Vagina (tissue), 2 donors: ENCODE measurements around the gene RCOR3. TPM values are rescaled to one million over a fixed set of nuclear protein-coding genes. Genes with fewer than 3 reads are reported as not detected.
"Not testable (repeated sequence)": the region's sequence is repeated elsewhere in the genome, so short reads cannot be mapped to it uniquely, and the experiment has no call there.

ENCODE experiments used
- DNase-seq, 2 donors: peaks; one replicate each; pipeline ENCODE4 v3.0.0-alpha.2; 2017; ENCODE audit errors: extremely low spot score in 2 of 2
- H3K27ac ChIP-seq: fragments of 200-600 bp; sonication (generic); one replicate; pipeline ENCODE4 v1.5.1; 2019
- H3K27me3 ChIP-seq: fragments of 200-600 bp; sonication (generic); one replicate; pipeline ENCODE4 v1.5.1; 2019
- H3K36me3 ChIP-seq, 2 donors: fragments of 200-600 bp; sonication (generic); one replicate each; pipeline ENCODE4 v1.5.1; 2017 to 2019
- H3K4me1 ChIP-seq: fragments of 200-600 bp; sonication (generic); one replicate; pipeline ENCODE4 v1.5.1; 2019
- H3K4me3 ChIP-seq, 2 donors: fragments of 200-600 bp; sonication (generic); 1 replicate in 1 of 2; 2 replicates in 1 of 2; pipeline ENCODE4 v1.5.1; 2016 to 2019
- H3K9me3 ChIP-seq: fragments of 200-600 bp; sonication (generic); one replicate; pipeline ENCODE4 v1.5.1; 2019
- CTCF ChIP-seq, 3 experiments: fragments of 450-650 bp in 2 of 3; fragments of 200-600 bp in 1 of 3; sonication (generic) in 1 of 3; IDR thresholded peaks; one replicate each; pipeline ENCODE4 v1.5.1; 2017 to 2019; ENCODE audit warnings: antibody characterized with exemption in 3 of 3, mild to moderate bottlenecking in 2 of 3, moderate library complexity in 2 of 3
- POLR2A ChIP-seq, 2 donors: fragments of 450-650 bp; IDR thresholded peaks; one replicate each; pipeline ENCODE4 v1.6.1; 2017; ENCODE audit warnings: antibody characterized with exemption in 2 of 2, mild to moderate bottlenecking in 2 of 2, moderate library complexity in 2 of 2
- POLR2AphosphoS5 ChIP-seq, 2 donors: sonication (generic); formaldehyde crosslinking; IDR thresholded peaks; one replicate each; pipeline ENCODE4 v1.9.0; 2017; ENCODE audit warnings: antibody characterized with exemption in 2 of 2, mild to moderate bottlenecking in 2 of 2, low read depth in 1 of 2; ENCODE audit not compliant: insufficient read depth in 1 of 2
- intact Hi-C: fragments of 100-400 bp; cut with DNase I; formaldehyde crosslinking; loops from one replicate; pipeline ENCODE4 v1.15.1; 2023
- total RNA-seq: library from RNA; depleted of rRNA; stranded (reverse); fragments of >200 nt; gene quantifications from one replicate; pipeline ENCODE4 v1.2.3, GENCODE V29; 2016

Gene RCOR3
- total RNA-seq, 1 donor from 2014 or later = 58.4 TPM

- Histone ChIP-seq H3K27me3 (no peaks in the 10 kb centered on the region), H3K27ac (no peak overlapping the region), H3K9me3 (no peaks in the 10 kb centered on the region), H3K4me1 (no peaks in the 10 kb centered on the region), H3K4me3 (no peak overlapping the region), H3K36me3 (no peaks in the 10 kb centered on the region)
- intact Hi-C loops = no loop called here
- DNase-seq = no peak
- no peak for TF ChIP-seq POLR2AphosphoS5 (IDR thresholded peaks at IDR 0.05; ENCODE audit: insufficient read depth in 1 of 2, low read depth in 1 of 2)
- TF ChIP-seq CTCF (IDR thresholded peaks at IDR 0.05) = no peak
- no peak for TF ChIP-seq POLR2A (IDR thresholded peaks at IDR 0.05)
Observed at GRCh38 chr1:211237579-211237978, 21.6 kb upstream of the RCOR3 start.

- H3K27ac ChIP-seq, H3K27me3 ChIP-seq, H3K4me3 ChIP-seq, DNase-seq, H3K4me1 ChIP-seq, intact Hi-C loops, H3K36me3 ChIP-seq, H3K9me3 ChIP-seq: not testable (repeated sequence)
Observed at GRCh38 chr1:211240567-211240966, 18.6 kb upstream of the RCOR3 start.

GRCh38 chr1:211241071-211241470, 18.1 kb upstream of the RCOR3 start:
- H3K9me3 ChIP-seq = no peaks in the 10 kb centered on the region
- intact Hi-C loops = no loop called here
- H3K36me3 ChIP-seq = no peaks in the 10 kb centered on the region
- no peaks in the 10 kb centered on the region for H3K27me3 ChIP-seq
- no peak for TF ChIP-seq POLR2AphosphoS5 (IDR thresholded peaks at IDR 0.05; ENCODE audit: insufficient read depth in 1 of 2, low read depth in 1 of 2)
- no peak for TF ChIP-seq POLR2A (IDR thresholded peaks at IDR 0.05)
- TF ChIP-seq CTCF (IDR thresholded peaks at IDR 0.05) = no peak
- H3K4me1 ChIP-seq = no peaks in the 10 kb centered on the region
- no peak for DNase-seq
- H3K27ac ChIP-seq = no peak overlapping the region
- H3K4me3 ChIP-seq = no peak overlapping the region

- H3K4me3 ChIP-seq, H3K9me3 ChIP-seq, H3K4me1 ChIP-seq, H3K27ac ChIP-seq, DNase-seq, H3K27me3 ChIP-seq, intact Hi-C loops, H3K36me3 ChIP-seq: not testable (repeated sequence)
Observed at GRCh38 chr1:211243639-211244038, 15.5 kb upstream of the RCOR3 start.

- H3K4me3 ChIP-seq, H3K27me3 ChIP-seq, intact Hi-C loops, H3K4me1 ChIP-seq, DNase-seq, H3K9me3 ChIP-seq, H3K27ac ChIP-seq, H3K36me3 ChIP-seq: not testable (repeated sequence)
Observed at GRCh38 chr1:211246583-211246982, 12.6 kb upstream of the RCOR3 start.

GRCh38 chr1:211247921-211248320, 11.2 kb upstream of the RCOR3 start:
- TF ChIP-seq POLR2A (IDR thresholded peaks at IDR 0.05) (no peak), POLR2AphosphoS5 (IDR thresholded peaks at IDR 0.05; ENCODE audit: insufficient read depth in 1 of 2, low read depth in 1 of 2) (no peak), CTCF (IDR thresholded peaks at IDR 0.05) (no peak)
- H3K36me3 ChIP-seq = no peaks in the 10 kb centered on the region
- H3K4me1 ChIP-seq = no peaks in the 10 kb centered on the region
- H3K9me3 ChIP-seq = no peaks in the 10 kb centered on the region
- H3K27ac ChIP-seq = no peak overlapping the region
- no peaks in the 10 kb centered on the region for H3K27me3 ChIP-seq
- no peak for DNase-seq
- H3K4me3 ChIP-seq = no peak overlapping the region
- intact Hi-C loops = no loop called here

- H3K27ac ChIP-seq, DNase-seq, H3K9me3 ChIP-seq, H3K36me3 ChIP-seq, H3K4me1 ChIP-seq, H3K4me3 ChIP-seq, H3K27me3 ChIP-seq: not testable (repeated sequence)
- intact Hi-C loops = loop anchor here (10.0 kb wide), 1 partner anchor 75 kb away; the partner anchor contains the start of gene TRAF5
Observed at GRCh38 chr1:211249611-211250010, 9.6 kb upstream of the RCOR3 start.
